ENCODE measurements around the gene UNC13D.

UNC13D gene

GRCh38 chr17:75834279-75834920 lies 9.8 kb downstream of the UNC13D start:
- no peak for DNase-seq (ENCODE audit: low read depth)

GRCh38 chr17:75832652-75833400 lies 11.4 kb downstream of the UNC13D start:
- no peak for DNase-seq (ENCODE audit: low read depth)

- no peak for DNase-seq (ENCODE audit: low read depth)
Observed at GRCh38 chr17:75832164-75832651, 12.0 kb downstream of the UNC13D start.

GRCh38 chr17:75831032-75831571 lies 13.1 kb downstream of the UNC13D start:
- DNase-seq (ENCODE audit: low read depth) = no peak

- DNase-seq (ENCODE audit: low read depth) = no peak
Observed at GRCh38 chr17:75830164-75831031, 13.8 kb downstream of the UNC13D start.

GRCh38 chr17:75829747-75830146 lies 14.5 kb downstream of the UNC13D start:
- no peak for DNase-seq (ENCODE audit: low read depth)

GRCh38 chr17:75828741-75829140 lies 15.5 kb downstream of the UNC13D start:
- no peak for DNase-seq (ENCODE audit: low read depth)

GRCh38 chr17:75828076-75828400 lies 16.2 kb downstream of the UNC13D start:
- DNase-seq (ENCODE audit: low read depth) = no peak

- no peak for DNase-seq (ENCODE audit: low read depth)
Observed at GRCh38 chr17:75827308-75828075, 16.7 kb downstream of the UNC13D start.

GRCh38 chr17:75826561-75827307 lies 17.5 kb downstream of the UNC13D start:
- DNase-seq (ENCODE audit: low read depth) = no peak

- DNase-seq (ENCODE audit: low read depth) = no peak
Observed at GRCh38 chr17:75825748-75826370, 18.3 kb downstream of the UNC13D start.

GRCh38 chr17:75825149-75825552 lies 19.1 kb downstream of the UNC13D start:
- no peak for DNase-seq (ENCODE audit: low read depth)

- DNase-seq (ENCODE audit: low read depth) = no peak
Observed at GRCh38 chr17:75824666-75825065, 19.5 kb downstream of the UNC13D start.

- no peak for DNase-seq (ENCODE audit: low read depth)
Observed at GRCh38 chr17:75824050-75824552, 20.1 kb downstream of the UNC13D start.

GRCh38 chr17:75823257-75824041 lies 20.8 kb downstream of the UNC13D start:
- DNase-seq (ENCODE audit: low read depth) = no peak

GRCh38 chr17:75822800-75823166 lies 21.4 kb downstream of the UNC13D start:
- no peak for DNase-seq (ENCODE audit: low read depth)

- no peak for DNase-seq (ENCODE audit: low read depth)
Observed at GRCh38 chr17:75822119-75822799, 21.9 kb downstream of the UNC13D start.

- DNase-seq (ENCODE audit: low read depth) = no peak
Observed at GRCh38 chr17:75821552-75821951, 22.7 kb downstream of the UNC13D start.

Measured in HS-27A (cell line).